RWPE1 (cell line): ENCODE data around the gene INVS.

Experiments
- CTCF ChIA-PET: fragments of 350-600 bp; sonication (Branson Sonifier 250); formaldehyde crosslinking; extraction: SDS; loops from one replicate; lab custom pipeline; 2021; lab: Yijun Ruan, JAX
- POLR2A ChIA-PET: fragments of 400-600 bp; formaldehyde crosslinking; extraction: SDS; loops from one replicate; lab custom pipeline; 2020; ENCODE audit warnings: antibody characterized with exemption; ENCODE audit not compliant: low non-redundant PET; lab: Yijun Ruan, JAX
- DNase-seq: peaks from one replicate; pipeline ENCODE4 v3.0.0; 2012; ENCODE audit warnings: low spot score
- H3K27ac ChIP-seq: fragments of 450-650 bp; 2 replicates; pipeline ENCODE4 v1.5.1; 2017
- CTCF ChIP-seq: fragments of 450-650 bp; conservative IDR thresholded peaks from 2 replicates; pipeline ENCODE4 v1.5.1; 2017; ENCODE audit warnings: low read depth, mild to moderate bottlenecking

INVS gene

GRCh38 chr9:100295240-100295639 lies 196.2 kb downstream of the INVS start:
- H3K27ac ChIP-seq, result no peak overlapping the region
- POLR2A ChIA-PET, result no interaction called here
- TF ChIP-seq CTCF, result no peak
- no peak for DNase-seq
- CTCF ChIA-PET, result interaction anchor here (0.6 kb wide), 1 partner anchor 15 kb away, joined by 3 read pairs; no protein-coding TSS in a partner anchor

GRCh38 chr9:100296407-100296806 lies 197.4 kb downstream of the INVS start:
- TF ChIP-seq CTCF, result no peak
- H3K27ac ChIP-seq, result no peak overlapping the region
- DNase-seq, result no peak
- ChIA-PET CTCF (interaction anchor here (0.5 to 0.7 kb wide), 4 partner anchors 174 to 788 kb away, joined by 3 to 5 read pairs (median 3); no protein-coding TSS in a partner anchor), POLR2A (no interaction called here)

GRCh38 chr9:100298378-100298777 lies 199.3 kb downstream of the INVS start:
- no peak overlapping the region for H3K27ac ChIP-seq
- no peak for TF ChIP-seq CTCF
- ChIA-PET POLR2A (no interaction called here), CTCF (interaction anchor here (0.9 kb wide), 1 partner anchor 26 kb away, joined by 4 read pairs; no protein-coding TSS in a partner anchor)
- no peak for DNase-seq

GRCh38 chr9:100303747-100304146 lies 204.7 kb downstream of the INVS start:
- ChIA-PET POLR2A (no interaction called here), CTCF (interaction anchor here (0.7 kb wide), 1 partner anchor 315 kb away, joined by 3 read pairs; no protein-coding TSS in a partner anchor)
- no peak for DNase-seq
- no peak overlapping the region for H3K27ac ChIP-seq
- no peak for TF ChIP-seq CTCF

GRCh38 chr9:100306283-100306682 lies 207.2 kb downstream of the INVS start:
- POLR2A ChIA-PET, result no interaction called here
- CTCF ChIA-PET, result no interaction called here
- no peak for DNase-seq
- H3K27ac ChIP-seq, result no peak overlapping the region
- no peak for TF ChIP-seq CTCF

GRCh38 chr9:100307080-100307479 lies 208.0 kb downstream of the INVS start:
- no peak overlapping the region for H3K27ac ChIP-seq
- POLR2A ChIA-PET, result no interaction called here
- no peak for TF ChIP-seq CTCF
- CTCF ChIA-PET, result interaction anchor here (0.7 kb wide), 1 partner anchor 18 kb away, joined by 3 read pairs; no protein-coding TSS in a partner anchor
- no peak for DNase-seq
